ENCODE results near the gene CHRNA3. TPM values are rescaled to one million over a fixed set of nuclear protein-coding genes. Genes with fewer than 3 reads are reported as not detected.

The CHRNA3 gene
- not detected for polyA plus RNA-seq (ENCODE audit: low read depth in 6 of 6)

DNA sequence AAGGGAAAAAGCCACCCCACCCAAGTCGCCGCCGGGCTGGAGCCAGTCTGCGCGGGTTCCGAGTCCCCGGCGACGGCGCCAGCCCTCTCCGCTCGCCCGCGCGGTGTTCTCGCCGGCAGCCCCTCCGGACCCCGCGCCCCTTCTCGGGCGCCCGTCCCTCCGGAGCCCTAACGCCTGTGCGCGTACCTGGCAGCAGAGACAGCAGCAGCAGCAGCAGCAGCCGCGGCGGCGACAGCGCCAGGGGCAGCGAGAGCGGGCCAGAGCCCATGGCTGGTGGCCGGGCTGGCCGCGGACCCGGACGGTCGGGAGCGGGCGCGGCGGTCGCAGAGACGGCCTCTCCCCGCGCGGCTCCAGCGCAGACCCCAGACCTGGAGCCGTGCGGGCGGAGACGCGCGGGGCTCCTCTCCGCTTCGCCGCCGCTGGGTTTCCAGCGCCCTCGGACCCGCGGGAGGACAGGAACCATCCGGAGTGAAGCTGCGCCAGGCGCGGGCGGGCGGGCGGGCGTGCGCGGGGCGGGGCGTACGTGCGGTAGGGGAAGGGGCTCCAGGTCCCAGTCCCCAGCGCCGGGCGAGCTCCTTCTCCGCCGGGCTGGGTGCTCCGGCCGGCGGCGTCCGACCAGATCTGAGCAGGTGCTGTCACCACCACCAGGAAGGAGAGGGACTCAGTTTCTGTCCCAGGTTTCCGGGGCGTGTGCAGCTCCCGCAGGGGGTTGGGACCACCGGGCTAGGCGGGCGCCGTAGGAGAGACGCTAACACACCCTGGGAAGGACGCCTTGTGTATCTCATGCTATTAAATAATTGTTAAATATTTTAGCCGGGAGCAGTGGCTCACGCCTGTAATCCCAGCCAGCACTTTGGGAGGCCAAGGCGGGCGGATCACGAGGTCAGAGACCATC is at the start of gene CHRNA3:
CHRNA3 (minus strand) TSS at position 470 of the 895 bp plus-strand sequence; CDS start at position 268, 202 bp downstream.
- Mint-ChIP-seq H3K9me3 (no peaks in the 10 kb centered on the region), H3K36me3 (no peaks in the 10 kb centered on the region), H3K27ac (peak within 1 kb of the TSS in 1 of 6 donors; percentile 42), H3K4me1 (peaks cover 0 to 11% (median 6%) of the 10 kb centered on the region in 3 donors), H3K27me3 (peaks cover 28 to 68% (median 43%) of the 10 kb centered on the region in 3 donors), H3K4me3 (peak within 1 kb of the TSS in 5 of 8 donors; percentile 19 to 75 (median 35))
- no peak for ATAC-seq (ENCODE audit: low read depth in 2 of 2)
- no peak for DNase-seq

DNA sequence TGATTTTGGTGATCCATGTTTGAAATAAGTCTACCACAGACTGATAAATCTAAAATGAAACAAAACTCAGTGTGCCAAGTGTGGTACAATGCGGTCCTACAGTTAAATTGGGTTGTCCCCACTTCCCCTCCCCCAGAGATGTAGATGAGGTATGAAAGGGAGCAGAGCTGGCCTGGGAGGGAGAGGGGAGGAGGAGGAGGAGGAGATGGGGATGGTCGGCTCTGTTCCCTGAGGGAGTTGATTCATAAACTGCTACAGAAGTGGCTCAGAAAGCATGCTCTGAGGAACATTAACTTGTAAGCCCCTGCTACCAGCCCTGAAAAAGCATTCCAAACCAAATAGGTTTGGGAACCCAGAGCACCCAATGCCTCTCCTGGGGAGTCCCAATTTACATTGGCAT is 48.2 kb upstream of the CHRNA3 start:
- Mint-ChIP-seq H3K4me1 (peaks cover 0 to 7% (median 0%) of the 10 kb centered on the region in 3 donors), H3K27me3 (peaks cover 4 to 10% (median 6%) of the 10 kb centered on the region in 3 donors), H3K4me3 (no peak overlapping the region), H3K36me3 (no peaks in the 10 kb centered on the region), H3K27ac (no peak overlapping the region), H3K9me3 (no peaks in the 10 kb centered on the region)
- no peak for ATAC-seq (ENCODE audit: low read depth in 2 of 2)
- DNase-seq = no peak

DNA sequence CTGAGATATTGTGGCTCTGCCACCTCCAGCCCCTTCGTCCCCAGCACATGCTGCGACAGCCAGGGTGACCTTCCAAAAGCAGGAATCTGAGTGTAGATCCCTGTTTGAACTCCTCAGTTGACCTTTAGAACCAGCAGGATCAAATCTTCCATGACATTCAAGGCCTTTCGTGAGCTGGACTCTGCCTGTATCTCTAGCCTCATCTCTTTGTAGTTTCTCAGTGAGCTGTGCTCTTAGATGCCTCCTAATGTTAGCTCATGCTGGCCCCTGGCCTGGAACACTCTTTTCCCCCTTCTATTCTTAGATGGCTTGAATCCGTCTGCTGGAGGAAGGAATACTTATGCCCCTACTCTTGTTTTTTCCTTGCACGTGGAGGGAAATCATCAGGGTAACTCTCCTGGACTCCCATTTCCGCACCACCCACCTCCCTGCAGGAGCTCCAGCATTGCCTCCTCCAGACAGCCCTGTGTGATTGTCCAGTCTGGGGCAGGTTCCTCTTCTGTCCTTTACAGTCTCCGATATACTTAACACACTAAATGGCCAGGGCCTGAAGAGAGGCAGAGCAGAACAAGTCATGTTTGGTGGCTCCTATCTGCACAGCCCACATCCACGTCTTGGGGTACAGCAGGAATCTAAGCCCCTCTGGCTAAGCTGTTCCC is 46.9 kb upstream of the CHRNA3 start:
- Mint-ChIP-seq H3K4me3 (no peak overlapping the region), H3K4me1 (peaks cover 0 to 7% (median 0%) of the 10 kb centered on the region in 3 donors), H3K9me3 (no peaks in the 10 kb centered on the region), H3K27ac (no peak overlapping the region), H3K36me3 (no peaks in the 10 kb centered on the region), H3K27me3 (peaks cover 4 to 10% (median 6%) of the 10 kb centered on the region in 3 donors)
- DNase-seq = no peak
- no peak for ATAC-seq (ENCODE audit: low read depth in 2 of 2)

DNA sequence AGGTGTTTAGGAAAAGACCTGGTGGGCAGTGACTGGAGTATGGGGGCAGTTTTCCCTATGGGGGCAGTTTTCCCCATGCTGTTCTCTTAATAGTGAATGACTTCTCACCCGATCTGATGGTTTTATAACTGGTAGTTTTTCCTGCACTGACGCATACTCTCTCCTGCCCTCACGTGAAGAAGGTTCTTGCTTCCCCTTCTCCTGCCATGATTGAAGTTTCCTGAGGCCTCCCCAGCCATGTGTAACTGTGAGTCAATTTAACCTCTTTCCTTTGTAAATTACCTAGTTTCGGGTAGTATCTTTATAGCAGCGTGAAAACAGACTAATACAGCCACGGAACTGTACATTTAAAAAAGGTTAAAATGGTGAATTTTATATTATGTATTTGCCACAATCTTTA is 45.2 kb upstream of the CHRNA3 start:
- DNase-seq = no peak
- no peak overlapping the region for H3K27ac Mint-ChIP-seq
- peaks cover 4 to 10% (median 6%) of the 10 kb centered on the region in 3 donors for H3K27me3 Mint-ChIP-seq
- ATAC-seq (ENCODE audit: low read depth in 2 of 2) = no peak
- no peaks in the 10 kb centered on the region for H3K9me3 Mint-ChIP-seq
- H3K4me3 Mint-ChIP-seq = no peak overlapping the region
- H3K36me3 Mint-ChIP-seq = no peaks in the 10 kb centered on the region
- H3K4me1 Mint-ChIP-seq = peaks cover 0 to 7% (median 0%) of the 10 kb centered on the region in 3 donors

DNA sequence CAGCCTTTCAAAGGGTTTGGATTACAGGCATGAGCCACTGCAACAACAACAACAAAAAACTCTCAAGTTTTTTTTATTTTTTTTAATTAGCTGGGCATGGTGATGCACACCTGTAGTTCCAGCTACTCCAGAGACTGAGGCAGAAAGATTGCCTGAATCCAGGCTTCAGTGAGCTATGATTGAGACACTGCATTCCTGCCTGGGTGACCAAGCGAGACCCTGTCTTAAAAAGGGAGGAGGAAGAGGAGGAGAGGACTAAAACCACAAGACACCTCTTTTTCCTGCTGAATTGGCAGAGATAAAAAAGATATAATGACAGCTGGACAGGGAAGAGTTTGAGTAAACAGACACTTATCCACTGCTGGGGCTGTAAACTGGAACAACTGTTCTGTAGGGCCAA is 42.9 kb upstream of the CHRNA3 start:
- Mint-ChIP-seq H3K36me3 (no peaks in the 10 kb centered on the region), H3K27ac (no peak overlapping the region), H3K9me3 (no peaks in the 10 kb centered on the region), H3K4me1 (peaks cover 0 to 4% (median 0%) of the 10 kb centered on the region in 3 donors), H3K4me3 (no peak overlapping the region), H3K27me3 (peaks cover under 1 to 10% (median 6%) of the 10 kb centered on the region in 3 donors)
- DNase-seq (no peak), ATAC-seq (ENCODE audit: low read depth in 2 of 2) (no peak)

DNA sequence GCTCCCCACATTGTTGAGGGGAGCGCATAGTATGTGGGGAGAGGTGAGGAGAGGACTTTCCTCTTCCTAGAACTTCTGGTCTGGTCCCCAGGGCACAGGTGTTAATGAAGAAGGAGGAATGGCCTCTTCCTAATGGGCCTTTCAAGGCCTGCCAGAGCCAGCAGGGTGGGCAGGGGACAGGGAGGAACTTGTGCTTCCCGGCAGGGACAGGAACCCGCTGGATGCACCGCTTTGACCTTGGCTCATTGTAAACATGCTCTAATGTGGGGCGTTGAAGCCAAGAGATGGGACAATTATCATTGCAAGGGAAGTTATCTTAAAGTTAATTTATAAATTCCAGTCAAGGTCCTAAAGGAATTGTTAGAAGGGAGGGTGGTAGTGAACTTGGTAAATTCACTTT is 41.2 kb upstream of the CHRNA3 start:
- H3K9me3 Mint-ChIP-seq = no peaks in the 10 kb centered on the region
- no peak for DNase-seq
- H3K4me3 Mint-ChIP-seq = no peak overlapping the region
- no peak for ATAC-seq (ENCODE audit: low read depth in 2 of 2)
- peaks cover 0 to 4% (median 0%) of the 10 kb centered on the region in 3 donors for H3K4me1 Mint-ChIP-seq
- no peaks in the 10 kb centered on the region for H3K27me3 Mint-ChIP-seq
- no peak overlapping the region for H3K27ac Mint-ChIP-seq
- H3K36me3 Mint-ChIP-seq = no peaks in the 10 kb centered on the region

DNA sequence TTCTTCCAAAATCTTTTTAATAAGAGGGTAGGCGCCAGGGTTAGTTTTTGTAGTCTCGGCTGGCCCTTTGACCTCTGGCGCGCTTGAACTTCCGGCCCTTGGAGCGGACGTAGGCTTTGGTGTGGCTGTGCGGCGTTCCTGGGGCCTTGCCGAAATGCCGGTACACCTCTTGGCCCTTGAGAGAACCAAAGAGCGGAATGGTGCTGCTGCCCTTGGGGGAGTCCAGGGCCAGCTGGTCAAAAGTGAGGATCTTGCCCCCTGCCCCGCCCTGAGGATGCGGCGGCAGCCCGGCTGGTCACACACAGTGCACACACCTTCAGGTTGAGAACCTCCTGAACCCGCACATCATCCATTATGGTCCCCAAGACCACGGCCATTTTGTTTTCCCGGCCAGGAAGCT is 40.2 kb upstream of the CHRNA3 start:
- H3K36me3 Mint-ChIP-seq = no peaks in the 10 kb centered on the region

DNA sequence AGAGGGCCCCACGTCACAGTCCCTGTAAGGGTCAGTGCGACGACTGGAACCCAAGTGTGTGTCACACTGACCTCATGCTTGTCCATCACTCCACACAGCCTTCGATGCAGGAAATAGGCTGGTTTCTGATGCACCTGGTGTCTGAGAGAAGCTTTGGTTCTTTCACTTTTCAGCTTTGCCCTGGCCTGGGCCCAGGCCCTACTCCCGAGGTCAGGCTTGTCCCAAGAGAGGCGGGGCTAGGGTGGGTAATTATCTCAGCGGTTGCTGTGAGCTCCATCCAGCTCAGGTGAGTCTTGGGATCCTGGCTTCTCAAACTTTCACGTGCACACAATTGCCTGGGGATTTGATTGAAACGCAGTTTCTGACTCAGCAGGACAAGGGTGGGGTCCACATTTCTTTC is 39.8 kb upstream of the CHRNA3 start:
- DNase-seq = no peak

More for the DNA sequence above, 40.2 kb upstream of the CHRNA3 start:
- no peak for DNase-seq
- ATAC-seq (ENCODE audit: low read depth in 2 of 2) = no peak
- Mint-ChIP-seq H3K4me1 (peaks cover 0 to 4% (median 0%) of the 10 kb centered on the region in 3 donors), H3K4me3 (no peak overlapping the region), H3K27ac (no peak overlapping the region), H3K9me3 (no peaks in the 10 kb centered on the region), H3K27me3 (no peaks in the 10 kb centered on the region)

DNA sequence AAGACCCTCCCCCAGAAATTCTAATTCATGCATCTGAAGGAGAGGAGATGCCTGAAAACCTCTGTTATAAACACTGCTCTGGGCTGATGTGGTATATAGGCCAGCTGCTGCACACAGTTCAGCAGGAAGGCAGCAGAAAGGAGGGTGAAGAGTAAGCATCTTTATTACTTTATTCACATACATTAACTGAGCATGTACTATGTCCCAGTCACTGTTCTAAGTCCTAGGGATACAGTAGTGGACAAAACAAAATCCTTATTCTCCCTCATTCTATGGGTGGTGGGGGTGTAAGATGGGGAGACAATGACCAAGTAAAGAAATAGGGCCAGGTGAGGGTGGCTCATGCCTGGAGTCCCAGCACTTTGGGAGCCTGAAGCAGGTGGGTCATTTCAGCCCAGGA is 38.0 kb upstream of the CHRNA3 start:
- Mint-ChIP-seq H3K36me3 (no peaks in the 10 kb centered on the region), H3K4me1 (no peaks in the 10 kb centered on the region), H3K9me3 (no peaks in the 10 kb centered on the region), H3K4me3 (no peak overlapping the region), H3K27ac (no peak overlapping the region), H3K27me3 (peaks cover 0 to 3% (median 2%) of the 10 kb centered on the region in 3 donors)
- ATAC-seq (ENCODE audit: low read depth in 2 of 2) (no peak), DNase-seq (no peak)

More for the DNA sequence above, 39.8 kb upstream of the CHRNA3 start:
- H3K27me3 Mint-ChIP-seq = no peaks in the 10 kb centered on the region
- no peak for ATAC-seq (ENCODE audit: low read depth in 2 of 2)
- H3K36me3 Mint-ChIP-seq = no peaks in the 10 kb centered on the region
- H3K27ac Mint-ChIP-seq = no peak overlapping the region
- H3K9me3 Mint-ChIP-seq = no peaks in the 10 kb centered on the region
- peaks cover 0 to 4% (median 0%) of the 10 kb centered on the region in 3 donors for H3K4me1 Mint-ChIP-seq
- no peak overlapping the region for H3K4me3 Mint-ChIP-seq

DNA sequence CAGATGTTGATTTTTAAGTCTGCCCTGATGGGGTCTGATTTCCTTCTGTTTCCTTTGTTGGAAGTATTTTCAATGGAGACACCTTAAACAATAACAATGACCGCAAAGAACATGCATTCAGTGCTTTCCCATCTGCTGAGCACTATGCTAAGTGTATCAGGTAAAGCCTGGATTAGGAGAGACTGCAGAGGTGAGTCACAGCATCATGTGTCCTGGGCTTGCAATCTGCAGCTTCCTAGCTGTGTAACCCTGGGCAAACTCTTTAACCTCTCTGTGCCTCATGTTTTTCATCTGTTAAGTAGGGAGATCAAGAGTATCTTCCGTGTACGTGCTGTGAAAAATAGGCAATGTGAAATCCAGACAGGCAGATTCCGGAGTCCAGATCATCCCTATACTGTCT is 33.5 kb upstream of the CHRNA3 start:
- ATAC-seq (ENCODE audit: low read depth in 2 of 2) (no peak), DNase-seq (no peak)
- Mint-ChIP-seq H3K4me3 (no peak overlapping the region), H3K27ac (no peak overlapping the region), H3K9me3 (no peaks in the 10 kb centered on the region), H3K4me1 (no peaks in the 10 kb centered on the region), H3K27me3 (peaks cover 0 to 6% (median 5%) of the 10 kb centered on the region in 3 donors), H3K36me3 (no peaks in the 10 kb centered on the region)

DNA sequence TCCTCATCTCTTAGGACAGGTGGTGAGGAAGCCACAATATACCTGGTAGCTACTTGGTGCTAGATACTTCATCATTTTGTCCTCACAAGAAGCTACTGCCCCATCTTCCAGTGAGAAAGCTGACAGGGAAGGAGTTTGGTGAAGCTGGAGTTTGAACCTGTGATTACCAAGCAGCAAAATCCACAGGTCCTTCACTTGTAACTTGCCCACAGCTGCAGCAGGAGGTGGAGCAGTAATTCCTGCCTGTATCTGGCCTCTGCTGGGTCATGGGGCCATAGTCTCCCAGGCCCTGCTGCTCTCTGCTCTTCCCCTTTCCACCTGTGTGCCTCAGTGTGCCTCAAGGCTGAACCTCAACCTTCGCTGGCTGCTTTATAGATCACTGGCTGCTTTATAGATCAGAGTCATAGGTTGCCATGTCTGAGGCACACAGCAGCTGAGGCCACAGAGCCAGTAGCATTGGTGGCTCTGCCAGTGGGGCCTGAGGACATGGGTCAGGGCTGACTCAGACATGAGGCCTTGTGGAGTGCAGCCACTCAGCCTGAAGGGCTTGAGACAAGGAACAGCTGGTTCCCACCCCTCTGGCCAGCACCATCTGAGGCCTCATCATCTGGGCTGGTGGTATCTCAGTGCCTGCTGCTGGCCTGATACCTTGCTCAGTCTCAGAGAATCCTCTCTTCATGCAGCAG is 31.3 kb upstream of the CHRNA3 start:
- Mint-ChIP-seq H3K27me3 (peaks cover 0 to 6% (median 5%) of the 10 kb centered on the region in 3 donors), H3K4me3 (no peak overlapping the region), H3K9me3 (no peaks in the 10 kb centered on the region), H3K4me1 (no peaks in the 10 kb centered on the region), H3K27ac (no peak overlapping the region), H3K36me3 (no peaks in the 10 kb centered on the region)
- DNase-seq (no peak), ATAC-seq (ENCODE audit: low read depth in 2 of 2) (no peak)

DNA sequence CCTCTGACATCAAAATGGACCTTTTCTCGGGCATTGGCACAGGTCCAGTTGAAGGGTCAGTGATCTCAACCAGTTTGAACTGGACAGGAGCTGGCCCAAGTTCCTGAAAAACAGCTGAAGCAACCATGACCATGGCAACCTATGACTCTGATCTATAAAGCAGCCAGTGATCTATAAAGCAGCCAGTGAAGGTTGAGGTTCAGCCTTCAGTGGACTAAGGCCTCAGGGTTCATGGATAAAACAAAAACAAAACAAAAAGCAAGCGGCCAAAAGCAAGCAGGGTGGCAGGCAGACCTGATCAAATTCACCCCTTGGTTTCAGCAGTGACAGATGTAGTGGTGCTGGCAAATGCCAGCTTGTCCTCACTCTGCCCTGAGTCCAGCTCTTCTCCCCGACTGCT is 30.2 kb upstream of the CHRNA3 start:
- Mint-ChIP-seq H3K4me3 (no peak overlapping the region), H3K4me1 (no peaks in the 10 kb centered on the region), H3K36me3 (no peaks in the 10 kb centered on the region), H3K27ac (no peak overlapping the region), H3K27me3 (peaks cover 0 to 6% (median 5%) of the 10 kb centered on the region in 3 donors), H3K9me3 (no peaks in the 10 kb centered on the region)
- ATAC-seq (ENCODE audit: low read depth in 2 of 2) = no peak
- DNase-seq = no peak

DNA sequence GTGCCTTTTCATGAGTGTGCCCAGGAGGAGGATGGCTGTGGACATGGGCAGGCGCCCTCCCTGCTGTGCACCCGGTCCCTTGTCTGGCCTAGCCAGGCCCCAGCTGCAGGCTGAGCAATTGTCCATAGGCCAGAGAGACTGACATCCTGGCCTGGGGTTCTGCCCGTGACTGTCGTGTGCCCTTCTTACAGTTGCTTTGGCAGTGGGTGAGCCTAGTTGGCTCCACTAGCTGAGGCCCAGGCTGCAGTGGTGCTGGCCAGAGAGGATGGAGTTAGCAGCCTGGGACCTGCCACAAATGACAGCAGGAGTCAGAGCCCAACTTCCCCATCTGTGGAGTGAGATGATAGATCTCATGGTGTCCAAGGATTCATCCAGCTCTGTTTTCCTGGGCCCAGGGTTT is 29.2 kb upstream of the CHRNA3 start:
- H3K4me3 Mint-ChIP-seq = no peak overlapping the region
- H3K27me3 Mint-ChIP-seq = peaks cover 0 to 6% (median 5%) of the 10 kb centered on the region in 3 donors
- no peak overlapping the region for H3K27ac Mint-ChIP-seq

More for the DNA sequence above, 29.2 kb upstream of the CHRNA3 start:
- Mint-ChIP-seq H3K36me3 (no peaks in the 10 kb centered on the region), H3K4me1 (no peaks in the 10 kb centered on the region), H3K9me3 (no peaks in the 10 kb centered on the region)
- DNase-seq (no peak), ATAC-seq (ENCODE audit: low read depth in 2 of 2) (no peak)
